Measurements from ENCODE around the gene TSPAN16.

The TSPAN16 gene

DNA sequence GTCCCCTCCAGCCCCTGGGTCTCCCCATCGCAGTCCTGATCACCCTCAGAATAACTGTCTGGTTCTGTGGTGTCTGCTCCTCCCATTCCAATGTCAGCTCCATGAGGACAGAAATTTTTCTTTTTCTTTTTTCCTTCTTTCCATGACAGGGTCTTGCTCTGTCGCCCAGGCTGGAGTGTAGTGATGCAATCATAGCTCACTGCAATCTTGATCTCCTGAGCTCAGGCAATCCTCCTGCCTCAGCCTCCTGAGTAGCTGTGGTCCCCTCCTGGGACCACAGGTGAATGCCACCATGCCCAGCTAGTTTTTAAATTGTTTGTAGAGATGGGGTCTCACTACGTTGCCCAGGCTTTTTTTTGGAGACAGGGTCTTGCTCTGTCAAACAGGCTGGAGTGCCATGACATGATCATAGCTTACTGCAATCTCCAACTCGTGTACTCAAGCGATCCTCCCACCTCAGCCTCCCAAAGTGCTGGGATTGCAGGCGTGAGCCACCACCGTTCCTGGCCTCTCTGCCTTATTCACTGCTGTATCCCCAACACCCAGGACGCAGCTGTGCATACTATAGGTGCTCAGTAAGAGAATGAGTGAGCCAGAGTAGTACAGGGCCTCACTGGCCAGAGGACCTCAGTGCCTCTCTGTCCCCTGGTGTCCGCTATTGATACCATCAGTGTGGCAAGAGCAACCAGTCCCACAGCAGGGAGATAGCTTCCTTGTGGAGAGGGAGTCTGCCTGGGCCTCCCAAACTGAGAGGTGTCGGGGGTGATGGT lies 28.5 kb upstream of the TSPAN16 start:
- DNase-seq (ENCODE audit: low read depth) = no peak
- H3K4me3 ChIP-seq (ENCODE audit: control insufficient read depth, low read depth, low read length) = no peak overlapping the region
- no peak for TF ChIP-seq CTCF (IDR thresholded peaks at IDR 0.05; ENCODE audit: control insufficient read depth, insufficient read depth, low read depth, low read length, missing control alignments)

DNA sequence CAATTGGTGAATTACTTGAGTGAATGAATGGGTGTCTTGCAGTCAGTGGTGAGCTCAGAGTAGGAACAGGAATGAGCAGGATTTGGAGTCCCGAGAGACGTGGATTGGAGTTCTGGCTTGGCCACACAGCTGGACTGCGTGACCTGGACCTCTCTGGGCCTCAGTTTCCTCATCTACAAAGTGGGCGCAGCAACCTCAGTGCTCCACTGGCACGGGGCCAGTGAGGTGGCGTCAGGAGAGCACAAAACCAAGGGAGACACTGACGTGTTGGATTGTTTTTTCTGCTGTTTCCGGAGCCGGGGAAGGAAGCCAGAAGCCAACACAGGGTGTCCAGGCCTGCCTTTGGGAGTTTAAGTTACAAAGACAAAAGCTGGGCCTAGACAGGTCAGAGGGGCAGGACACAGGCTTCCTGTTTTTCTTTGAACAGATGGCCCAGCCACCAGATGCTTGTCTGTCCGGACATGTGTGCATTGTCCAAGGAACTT lies 27.1 kb upstream of the TSPAN16 start:
- no peak overlapping the region for H3K4me3 ChIP-seq (ENCODE audit: control insufficient read depth, low read depth, low read length)
- no peak for TF ChIP-seq CTCF (IDR thresholded peaks at IDR 0.05; ENCODE audit: control insufficient read depth, insufficient read depth, low read depth, low read length, missing control alignments)
- no peak for DNase-seq (ENCODE audit: low read depth)

DNA sequence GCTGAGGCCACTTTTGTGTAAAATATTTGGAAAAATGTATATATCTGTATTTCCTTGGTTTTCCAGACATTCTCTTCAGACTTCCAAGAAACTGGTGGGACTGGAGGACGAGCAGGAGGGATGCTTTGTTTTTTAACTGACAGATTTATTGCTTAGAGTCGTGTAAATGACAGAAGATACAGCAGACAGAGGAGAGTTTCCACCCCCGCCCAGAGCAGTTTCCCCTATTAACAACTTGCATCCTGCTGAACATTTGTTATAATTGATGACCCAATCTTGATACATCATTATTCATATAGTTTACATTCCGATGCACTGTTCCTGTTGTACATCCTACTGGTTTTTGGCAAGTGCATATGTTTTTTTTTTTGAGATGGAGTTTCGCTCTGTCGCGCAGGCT lies 26.6 kb upstream of the TSPAN16 start:
- TF ChIP-seq CTCF (IDR thresholded peaks at IDR 0.05; ENCODE audit: control insufficient read depth, insufficient read depth, low read depth, low read length, missing control alignments) = no peak
- H3K4me3 ChIP-seq (ENCODE audit: control insufficient read depth, low read depth, low read length) = no peak overlapping the region
- DNase-seq (ENCODE audit: low read depth) = no peak

GRCh38 chr19:11273296-11273695 lies 22.7 kb upstream of the TSPAN16 start:
- no peak for TF ChIP-seq CTCF (IDR thresholded peaks at IDR 0.05; ENCODE audit: control insufficient read depth, insufficient read depth, low read depth, low read length, missing control alignments)
- DNase-seq (ENCODE audit: low read depth) = no peak
- H3K4me3 ChIP-seq (ENCODE audit: control insufficient read depth, low read depth, low read length) = no peak overlapping the region

GRCh38 chr19:11273989-11274388 lies 22.0 kb upstream of the TSPAN16 start:
- no peak overlapping the region for H3K4me3 ChIP-seq (ENCODE audit: control insufficient read depth, low read depth, low read length)

GRCh38 chr19:11274533-11275086 lies 21.4 kb upstream of the TSPAN16 start:
- DNase-seq (ENCODE audit: low read depth) = no peak
- no peak overlapping the region for H3K4me3 ChIP-seq (ENCODE audit: control insufficient read depth, low read depth, low read length)
- TF ChIP-seq CTCF (IDR thresholded peaks at IDR 0.05; ENCODE audit: control insufficient read depth, insufficient read depth, low read depth, low read length, missing control alignments) = no peak

More at GRCh38 chr19:11273989-11274388, 22.0 kb upstream of the TSPAN16 start:
- TF ChIP-seq CTCF (IDR thresholded peaks at IDR 0.05; ENCODE audit: control insufficient read depth, insufficient read depth, low read depth, low read length, missing control alignments) = no peak
- DNase-seq (ENCODE audit: low read depth) = no peak

Data from AG09309 (cell line).